HepG2 (cell line): ENCODE results near the gene SNX3. TPM values are rescaled to one million over a fixed set of nuclear protein-coding genes. Genes with fewer than 3 reads are reported as not detected.

ENCODE experiments used
- ARHGAP35 ChIP-seq: sonication (generic); formaldehyde crosslinking; IDR thresholded peaks from 2 replicates; pipeline ENCODE4 v1.9.0; 2022; ENCODE audit warnings: mild to moderate bottlenecking, inconsistent platforms, moderate library complexity, missing genetic modification reagents, borderline replicate concordance
- FOSL2 ChIP-seq: sonication (generic); formaldehyde crosslinking; IDR thresholded peaks from 2 replicates; pipeline ENCODE4 v1.4.0; 2020; ENCODE audit warnings: missing genetic modification reagents
- FOXA3 ChIP-seq: IDR thresholded peaks from 2 replicates; pipeline ENCODE4 v1.6.1; 2016; ENCODE audit warnings: missing genetic modification reagents, missing compliant biosample characterization
- FOXM1 ChIP-seq: sonication (generic); formaldehyde crosslinking; IDR thresholded peaks from 2 replicates; pipeline ENCODE4 v1.5.0; 2020; ENCODE audit warnings: missing genetic modification reagents
- GABPA ChIP-seq, 2 experiments: IDR thresholded peaks; 2 replicates each; pipeline ENCODE4 v1.6.1; 2011 to 2016; ENCODE audit warnings: low read depth in 2 of 2, low read length in 1 of 2, missing biosample characterization in 1 of 2, missing genetic modification characterization in 1 of 2
- HDAC2 ChIP-seq: sonication (generic); formaldehyde crosslinking; IDR thresholded peaks from 2 replicates; pipeline ENCODE4 v1.4.0; 2020; ENCODE audit warnings: missing genetic modification reagents
- KDM3A ChIP-seq: IDR thresholded peaks from 2 replicates; pipeline ENCODE4 v1.6.1; 2018; ENCODE audit warnings: low read depth, missing compliant biosample characterization
- MXD3 ChIP-seq: IDR thresholded peaks from 2 replicates; pipeline ENCODE4 v1.6.1; 2016; ENCODE audit warnings: mild to moderate bottlenecking, missing biosample characterization, missing genetic modification reagents
- NCOR1 ChIP-seq: fragments of 200-600 bp; sonication (generic); IDR thresholded peaks from 2 replicates; pipeline ENCODE4 v1.7.0; 2017; ENCODE audit warnings: antibody characterized with exemption, low read length, borderline replicate concordance
- NR2F6 ChIP-seq, 2 experiments: IDR thresholded peaks; 2 replicates each; pipeline ENCODE4 v1.6.1; 2016; ENCODE audit warnings: antibody characterized with exemption in 1 of 2, mild to moderate bottlenecking in 1 of 2
- POLR2AphosphoS2 ChIP-seq: IDR thresholded peaks from 2 replicates; pipeline ENCODE4 v1.6.1; 2011; ENCODE audit warnings: low read depth, low read length, improper control_type of control experiment
- RXRA ChIP-seq: sonication (generic); formaldehyde crosslinking; IDR thresholded peaks from 2 replicates; pipeline ENCODE4 v1.5.1; 2020; ENCODE audit warnings: missing genetic modification reagents
- SALL1 ChIP-seq: sonication (generic); formaldehyde crosslinking; IDR thresholded peaks from 2 replicates; pipeline ENCODE4 v1.8.0; 2022; ENCODE audit warnings: mild to moderate bottlenecking, missing genetic modification reagents
- SMYD3 ChIP-seq: sonication (generic); formaldehyde crosslinking; IDR thresholded peaks from 2 replicates; pipeline ENCODE4 v1.8.1; 2023; ENCODE audit warnings: mild to moderate bottlenecking, missing genetic modification reagents
- ZFX ChIP-seq: sonication (generic); formaldehyde crosslinking; IDR thresholded peaks from 2 replicates; pipeline ENCODE4 v1.4.0; 2020; ENCODE audit warnings: mild to moderate bottlenecking, low read depth, missing genetic modification reagents, moderate library complexity
- ZMYM3 ChIP-seq: sonication (generic); formaldehyde crosslinking; IDR thresholded peaks from 2 replicates; pipeline ENCODE4 v1.5.1; 2020; ENCODE audit warnings: mild to moderate bottlenecking, missing genetic modification reagents
- ZMYM4 ChIP-seq: sonication (generic); formaldehyde crosslinking; IDR thresholded peaks from 2 replicates; pipeline ENCODE4 v1.8.1; 2023; ENCODE audit warnings: mild to moderate bottlenecking, missing genetic modification reagents
- ZNF124 ChIP-seq: sonication (generic); formaldehyde crosslinking; IDR thresholded peaks from 2 replicates; pipeline ENCODE4 v1.4.0; 2020; ENCODE audit warnings: missing genetic modification reagents
- ZNF235 ChIP-seq: sonication (generic); formaldehyde crosslinking; IDR thresholded peaks from 2 replicates; pipeline ENCODE4 v1.8.1; 2023; ENCODE audit warnings: mild to moderate bottlenecking, missing genetic modification reagents, borderline replicate concordance
- ZNF614 ChIP-seq: IDR thresholded peaks from 2 replicates; pipeline ENCODE4 v1.6.1; 2018; ENCODE audit warnings: missing biosample characterization, missing genetic modification reagents, inconsistent platforms, borderline replicate concordance
- ZNF713 ChIP-seq: sonication (generic); formaldehyde crosslinking; IDR thresholded peaks from 2 replicates; pipeline ENCODE4 v1.4.0; 2020; ENCODE audit warnings: mild to moderate bottlenecking, missing genetic modification reagents
- polyA plus RNA-seq, 8 experiments: library from polyadenylated mRNA; depleted of rRNA in 3 of 8; stranded (reverse) in 7 of 8; unstranded in 1 of 8; fragments of >200 nt; fragmentation: Illumina TruSeq in 4 of 8; extraction: Trizol in 4 of 8; gene quantifications; 2 replicates each; pipeline versions ENCODE4 v1.2.1 to v1.2.3, GENCODE V29; 2011 to 2016; ENCODE audit warnings: low read depth in 4 of 8, missing spikeins in 1 of 8, mixed read lengths in 1 of 8; ENCODE audit not compliant: insufficient read depth in 1 of 8
- total RNA-seq, 5 experiments: library from RNA; depleted of rRNA; stranded (reverse); fragments of >200 nt; fragmentation: Illumina TruSeq; extraction: Trizol; gene quantifications; 2 replicates each; pipeline ENCODE4 v1.2.3, GENCODE V29; 2016; ENCODE audit warnings: low read depth in 1 of 5
- TF ChIP-seq, protein P1 (sequence below): IDR thresholded peaks from 2 replicates; pipeline ENCODE4 v1.6.1; 2012; ENCODE audit warnings: inconsistent platforms
- TF ChIP-seq, protein P2 (sequence below): sonication (generic); formaldehyde crosslinking; IDR thresholded peaks from 2 replicates; pipeline ENCODE4 v1.5.1; 2020; ENCODE audit warnings: mild to moderate bottlenecking, missing genetic modification reagents, borderline replicate concordance
- TF ChIP-seq, protein P3 (sequence below), 2 experiments: IDR thresholded peaks; 2 replicates each; pipeline ENCODE4 v1.6.1; 2011 to 2012; ENCODE audit warnings: low read length in 2 of 2, borderline replicate concordance in 1 of 2, low read depth in 1 of 2, mild to moderate bottlenecking in 1 of 2, moderate library complexity in 1 of 2
- TF ChIP-seq, protein P4 (sequence below): sonication (generic); formaldehyde crosslinking; IDR thresholded peaks from 2 replicates; pipeline ENCODE4 v1.4.0; 2020; ENCODE audit warnings: missing genetic modification reagents

Gene SNX3
- total and polyA plus RNA-seq, 2 of the 13 experiments (the other 11 are each of a cell fraction or from before 2014, with no cell fraction given) = 84.9 to 226 TPM

GRCh38 chr6:108200631-108201030 lies 60.2 kb downstream of the SNX3 start (continued):
- peak; percentile 65 for TF ChIP-seq ZFX (CRISPR knock-in tag)
- peak; percentile 73 for TF ChIP-seq SALL1 (CRISPR knock-in tag)
- TF ChIP-seq, protein P1, sequence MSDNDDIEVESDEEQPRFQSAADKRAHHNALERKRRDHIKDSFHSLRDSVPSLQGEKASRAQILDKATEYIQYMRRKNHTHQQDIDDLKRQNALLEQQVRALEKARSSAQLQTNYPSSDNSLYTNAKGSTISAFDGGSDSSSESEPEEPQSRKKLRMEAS = no peak
- no peak for TF ChIP-seq FOXM1 (CRISPR knock-in tag)
- TF ChIP-seq ZNF713 (CRISPR knock-in tag) = no peak
- TF ChIP-seq FOXA3 (CRISPR knock-in tag) = peak; percentile 47; the same call in 1 of the 2 replicates
- TF ChIP-seq MXD3 (CRISPR knock-in tag) = no peak
- 0 out of 2 replicates have a peak, but pooled peaks have one; percentile 26 for TF ChIP-seq ZNF614 (CRISPR knock-in tag)
- TF ChIP-seq GABPA (IDR thresholded peaks at IDR 0.05; ENCODE audit: low read depth, low read length) = no peak
- no peak for TF ChIP-seq GABPA (CRISPR knock-in tag; IDR thresholded peaks at IDR 0.05; ENCODE audit: low read depth)
- TF ChIP-seq FOSL2 (CRISPR knock-in tag) = peak; percentile 71
- TF ChIP-seq, protein P2, sequence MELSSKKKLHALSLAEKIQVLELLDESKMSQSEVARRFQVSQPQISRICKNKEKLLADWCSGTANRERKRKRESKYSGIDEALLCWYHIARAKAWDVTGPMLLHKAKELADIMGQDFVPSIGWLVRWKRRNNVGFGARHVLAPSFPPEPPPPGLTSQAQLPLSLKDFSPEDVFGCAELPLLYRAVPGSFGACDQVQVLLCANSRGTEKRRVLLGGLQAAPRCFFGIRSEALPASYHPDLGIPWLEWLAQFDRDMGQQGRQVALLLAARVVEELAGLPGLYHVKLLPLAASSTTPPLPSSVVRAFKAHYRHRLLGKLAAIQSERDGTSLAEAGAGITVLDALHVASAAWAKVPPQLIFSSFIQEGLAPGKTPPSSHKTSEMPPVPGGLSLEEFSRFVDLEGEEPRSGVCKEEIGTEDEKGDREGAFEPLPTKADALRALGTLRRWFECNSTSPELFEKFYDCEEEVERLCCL = no peak
- TF ChIP-seq, protein P3, sequence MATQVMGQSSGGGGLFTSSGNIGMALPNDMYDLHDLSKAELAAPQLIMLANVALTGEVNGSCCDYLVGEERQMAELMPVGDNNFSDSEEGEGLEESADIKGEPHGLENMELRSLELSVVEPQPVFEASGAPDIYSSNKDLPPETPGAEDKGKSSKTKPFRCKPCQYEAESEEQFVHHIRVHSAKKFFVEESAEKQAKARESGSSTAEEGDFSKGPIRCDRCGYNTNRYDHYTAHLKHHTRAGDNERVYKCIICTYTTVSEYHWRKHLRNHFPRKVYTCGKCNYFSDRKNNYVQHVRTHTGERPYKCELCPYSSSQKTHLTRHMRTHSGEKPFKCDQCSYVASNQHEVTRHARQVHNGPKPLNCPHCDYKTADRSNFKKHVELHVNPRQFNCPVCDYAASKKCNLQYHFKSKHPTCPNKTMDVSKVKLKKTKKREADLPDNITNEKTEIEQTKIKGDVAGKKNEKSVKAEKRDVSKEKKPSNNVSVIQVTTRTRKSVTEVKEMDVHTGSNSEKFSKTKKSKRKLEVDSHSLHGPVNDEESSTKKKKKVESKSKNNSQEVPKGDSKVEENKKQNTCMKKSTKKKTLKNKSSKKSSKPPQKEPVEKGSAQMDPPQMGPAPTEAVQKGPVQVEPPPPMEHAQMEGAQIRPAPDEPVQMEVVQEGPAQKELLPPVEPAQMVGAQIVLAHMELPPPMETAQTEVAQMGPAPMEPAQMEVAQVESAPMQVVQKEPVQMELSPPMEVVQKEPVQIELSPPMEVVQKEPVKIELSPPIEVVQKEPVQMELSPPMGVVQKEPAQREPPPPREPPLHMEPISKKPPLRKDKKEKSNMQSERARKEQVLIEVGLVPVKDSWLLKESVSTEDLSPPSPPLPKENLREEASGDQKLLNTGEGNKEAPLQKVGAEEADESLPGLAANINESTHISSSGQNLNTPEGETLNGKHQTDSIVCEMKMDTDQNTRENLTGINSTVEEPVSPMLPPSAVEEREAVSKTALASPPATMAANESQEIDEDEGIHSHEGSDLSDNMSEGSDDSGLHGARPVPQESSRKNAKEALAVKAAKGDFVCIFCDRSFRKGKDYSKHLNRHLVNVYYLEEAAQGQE (IDR thresholded peaks at IDR 0.05; ENCODE audit: borderline replicate concordance in 1 of 2, low read depth in 1 of 2, low read length in 2 of 2) = peak in 1 of 2 experiments; percentile 40; a peak in 1 of 4 replicates
- TF ChIP-seq SMYD3 (CRISPR knock-in tag) = no peak
- TF ChIP-seq ZMYM3 = 0 out of 2 replicates have a peak, but pooled peaks have one; percentile 52
- peak; percentile 49; the same call in 1 of the 2 replicates for TF ChIP-seq HDAC2 (CRISPR knock-in tag)
- TF ChIP-seq ZNF124 (CRISPR knock-in tag) = peak; percentile 25; the same call in 1 of the 2 replicates
- TF ChIP-seq KDM3A (CRISPR knock-in tag) = 0 out of 2 replicates have a peak, but pooled peaks have one; percentile 35
- TF ChIP-seq RXRA (CRISPR knock-in tag) = peak; percentile 31
- TF ChIP-seq NR2F6 (IDR thresholded peaks at IDR 0.05) = no peak
- no peak for TF ChIP-seq NR2F6 (CRISPR knock-in tag; IDR thresholded peaks at IDR 0.05)
- no peak for TF ChIP-seq POLR2AphosphoS2
- TF ChIP-seq ARHGAP35 (CRISPR knock-in tag) = no peak
- TF ChIP-seq ZMYM4 (CRISPR knock-in tag) = no peak
- peak; percentile 26; the same call in 1 of the 2 replicates for TF ChIP-seq NCOR1
- TF ChIP-seq, protein P4, sequence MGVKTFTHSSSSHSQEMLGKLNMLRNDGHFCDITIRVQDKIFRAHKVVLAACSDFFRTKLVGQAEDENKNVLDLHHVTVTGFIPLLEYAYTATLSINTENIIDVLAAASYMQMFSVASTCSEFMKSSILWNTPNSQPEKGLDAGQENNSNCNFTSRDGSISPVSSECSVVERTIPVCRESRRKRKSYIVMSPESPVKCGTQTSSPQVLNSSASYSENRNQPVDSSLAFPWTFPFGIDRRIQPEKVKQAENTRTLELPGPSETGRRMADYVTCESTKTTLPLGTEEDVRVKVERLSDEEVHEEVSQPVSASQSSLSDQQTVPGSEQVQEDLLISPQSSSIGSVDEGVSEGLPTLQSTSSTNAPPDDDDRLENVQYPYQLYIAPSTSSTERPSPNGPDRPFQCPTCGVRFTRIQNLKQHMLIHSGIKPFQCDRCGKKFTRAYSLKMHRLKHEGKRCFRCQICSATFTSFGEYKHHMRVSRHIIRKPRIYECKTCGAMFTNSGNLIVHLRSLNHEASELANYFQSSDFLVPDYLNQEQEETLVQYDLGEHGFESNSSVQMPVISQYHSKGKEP = no peak
- no peak for TF ChIP-seq ZNF235
